ENCODE measurements around the gene AUTS2. TPM values are rescaled to one million over a fixed set of nuclear protein-coding genes. Genes with fewer than 3 reads are reported as not detected.

The AUTS2 gene
- polyA plus RNA-seq, 1 donor (not counting 4 experiments of a cell fraction or from before 2014, with no cell fraction given), result 4.7 TPM

- TF ChIP-seq EZH2 (IDR thresholded peaks at IDR 0.05; ENCODE audit: low read length) (no peak), CTCF (optimal IDR thresholded peaks at IDR 0.05 in 1 of 3, IDR thresholded peaks at IDR 0.05 in 1 of 3, conservative IDR thresholded peaks at IDR 0.05 in 1 of 3; ENCODE audit: extremely low read depth in 1 of 3, insufficient read depth in 2 of 3, low read length in 3 of 3) (no peak)
- Histone ChIP-seq H3K36me3 (ENCODE audit: control insufficient read depth in 2 of 2, extremely low read depth in 1 of 2, insufficient read depth in 2 of 2, low read length in 2 of 2) (no peaks in the 10 kb centered on the region), H3K9ac (ENCODE audit: control insufficient read depth, extremely low read depth, insufficient read depth, low read length) (no peak overlapping the region), H3K4me1 (ENCODE audit: control insufficient read depth, extremely low read depth, insufficient read depth, low read length) (peaks cover 11% of the 10 kb centered on the region), H3K27ac (ENCODE audit: control insufficient read depth, insufficient read depth, low read length) (peak overlapping the region; percentile 16), H3K9me3 (ENCODE audit: control insufficient read depth, low read depth, low read length) (no peaks in the 10 kb centered on the region), H3K4me2 (ENCODE audit: control insufficient read depth, extremely low read depth, insufficient read depth, low read depth, low read length) (no peak overlapping the region), H3K27me3 (ENCODE audit: control insufficient read depth, extremely low read depth, insufficient read depth, low read length) (no peaks in the 10 kb centered on the region), H3K9me1 (ENCODE audit: control insufficient read depth, extremely low read depth, insufficient read depth, low read length) (no peaks in the 10 kb centered on the region), H3K4me3 (ENCODE audit: control insufficient read depth in 2 of 3, extremely low read depth in 1 of 3, insufficient read depth in 2 of 3, low read depth in 1 of 3, low read length in 3 of 3) (no peak overlapping the region), H3K79me2 (ENCODE audit: control insufficient read depth, insufficient read depth, low read length) (no peaks in the 10 kb centered on the region), H2AFZ (ENCODE audit: control insufficient read depth, low read length) (no peak overlapping the region), H4K20me1 (ENCODE audit: control insufficient read depth, extremely low read depth, insufficient read depth, low read length) (no peaks in the 10 kb centered on the region)
- dilution Hi-C loops (cut with MboI; ENCODE audit: extremely low pct_ligation_motif_present, low sequenced_read_pairs), result no loop called here
- peak; percentile 78 for FAIRE-seq
- peak; percentile 91 for DNase-seq (ENCODE audit: low read depth, low spot score)
Measured at GRCh38 chr7:69762821-69763352, 164.6 kb downstream of the AUTS2 start.

DNA sequence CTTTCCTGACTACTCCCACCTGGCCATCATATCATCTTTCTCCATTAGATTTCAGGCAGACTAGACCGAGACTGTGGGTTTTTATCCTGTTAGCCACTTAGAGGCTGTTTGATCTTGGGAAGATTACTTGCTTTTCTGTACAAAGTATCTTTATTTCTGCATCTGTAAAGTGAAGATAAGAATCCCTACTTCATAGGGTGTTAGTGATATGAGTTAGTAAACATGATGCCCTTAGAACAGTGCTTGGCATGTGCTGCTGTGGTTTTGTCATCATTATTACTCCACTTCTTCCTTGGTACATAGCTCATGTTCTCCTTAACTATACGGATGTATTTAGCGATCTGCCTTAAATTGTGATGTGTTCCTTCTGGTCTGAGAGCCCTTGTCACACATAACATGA lies 165.2 kb downstream of the AUTS2 start:
- no peak overlapping the region for H2AFZ ChIP-seq (ENCODE audit: control insufficient read depth, low read length)
- no peaks in the 10 kb centered on the region for H3K9me1 ChIP-seq (ENCODE audit: control insufficient read depth, extremely low read depth, insufficient read depth, low read length)
- DNase-seq (ENCODE audit: low read depth, low spot score) (no peak), FAIRE-seq (peak; percentile 43)
- H4K20me1 ChIP-seq (ENCODE audit: control insufficient read depth, extremely low read depth, insufficient read depth, low read length), result no peaks in the 10 kb centered on the region
- no peak overlapping the region for H3K27ac ChIP-seq (ENCODE audit: control insufficient read depth, insufficient read depth, low read length)
- no peak overlapping the region for H3K4me2 ChIP-seq (ENCODE audit: control insufficient read depth, extremely low read depth, insufficient read depth, low read depth, low read length)
- H3K36me3 ChIP-seq (ENCODE audit: control insufficient read depth in 2 of 2, extremely low read depth in 1 of 2, insufficient read depth in 2 of 2, low read length in 2 of 2), result no peaks in the 10 kb centered on the region
- H3K4me1 ChIP-seq (ENCODE audit: control insufficient read depth, extremely low read depth, insufficient read depth, low read length), result peaks cover 11% of the 10 kb centered on the region
- no peaks in the 10 kb centered on the region for H3K79me2 ChIP-seq (ENCODE audit: control insufficient read depth, insufficient read depth, low read length)
- TF ChIP-seq CTCF (optimal IDR thresholded peaks at IDR 0.05 in 1 of 3, IDR thresholded peaks at IDR 0.05 in 1 of 3, conservative IDR thresholded peaks at IDR 0.05 in 1 of 3; ENCODE audit: extremely low read depth in 1 of 3, insufficient read depth in 2 of 3, low read length in 3 of 3) (no peak), EZH2 (IDR thresholded peaks at IDR 0.05; ENCODE audit: low read length) (no peak)
- no peaks in the 10 kb centered on the region for H3K27me3 ChIP-seq (ENCODE audit: control insufficient read depth, extremely low read depth, insufficient read depth, low read length)
- dilution Hi-C loops (cut with MboI; ENCODE audit: extremely low pct_ligation_motif_present, low sequenced_read_pairs), result no loop called here
- no peak overlapping the region for H3K4me3 ChIP-seq (ENCODE audit: control insufficient read depth in 2 of 3, extremely low read depth in 1 of 3, insufficient read depth in 2 of 3, low read depth in 1 of 3, low read length in 3 of 3)
- no peaks in the 10 kb centered on the region for H3K9me3 ChIP-seq (ENCODE audit: control insufficient read depth, low read depth, low read length)
- H3K9ac ChIP-seq (ENCODE audit: control insufficient read depth, extremely low read depth, insufficient read depth, low read length), result no peak overlapping the region
